ENCODE results near the gene CCR4. TPM values are rescaled to one million over a fixed set of nuclear protein-coding genes. Genes with fewer than 3 reads are reported as not detected.

Gene CCR4
- polyA plus RNA-seq, 1 donor from 2014 or later: not detected

GRCh38 chr3:32960404-32961170, 9.1 kb downstream of the CCR4 start:
- Histone ChIP-seq H3K4me2 (ENCODE audit: low read length) (no peak overlapping the region), H3K4me3 (ENCODE audit: low read length) (no peak overlapping the region), H3K9me3 (ENCODE audit: low read length) (peaks cover 1% of the 10 kb centered on the region), H3K9ac (ENCODE audit: low read length) (no peak overlapping the region), H3K27ac (ENCODE audit: low read length) (no peak overlapping the region), H3F3A (ENCODE audit: insufficient read depth, low read length, poor library complexity, severe bottlenecking) (no peaks in the 10 kb centered on the region), H4K20me1 (ENCODE audit: insufficient read depth) (no peaks in the 10 kb centered on the region), H3K27me3 (ENCODE audit: insufficient read depth, low read depth, low read length) (no peaks in the 10 kb centered on the region), H3K79me2 (replicated peaks; ENCODE audit: insufficient read depth, low read length) (no peaks in the 10 kb centered on the region), H3K36me3 (ENCODE audit: insufficient read depth, low read length) (no peaks in the 10 kb centered on the region), H3K9me2 (ENCODE audit: insufficient read depth, low read length) (no peaks in the 10 kb centered on the region), H2AFZ (ENCODE audit: low read depth, low read length) (no peak overlapping the region)
- TF ChIP-seq TAF1 (IDR thresholded peaks at IDR 0.05; ENCODE audit: low read depth) (no peak), RAD21 (conservative IDR thresholded peaks at IDR 0.05) (no peak), REST (IDR thresholded peaks at IDR 0.05; ENCODE audit: borderline replicate concordance) (no peak)

- H3K36me3 ChIP-seq (ENCODE audit: insufficient read depth, low read length): no peaks in the 10 kb centered on the region
- H3K4me2 ChIP-seq (ENCODE audit: low read length): no peak overlapping the region
- H3K4me3 ChIP-seq (ENCODE audit: low read length): no peak overlapping the region
These were observed 9.8 kb downstream of the CCR4 start for GRCh38 chr3:32961189-32961715.

More at GRCh38 chr3:32961189-32961715, 9.8 kb downstream of the CCR4 start:
- TF ChIP-seq EP300 (conservative IDR thresholded peaks at IDR 0.05; ENCODE audit: poor library complexity, severe bottlenecking) (no peak), SMC3 (conservative IDR thresholded peaks at IDR 0.05; ENCODE audit: poor library complexity) (no peak), REST (IDR thresholded peaks at IDR 0.05; ENCODE audit: borderline replicate concordance) (no peak), RAD21 (conservative IDR thresholded peaks at IDR 0.05) (no peak), EZH2 (IDR thresholded peaks at IDR 0.05; ENCODE audit: borderline replicate concordance, insufficient read depth, low read length, poor library complexity, severe bottlenecking) (no peak), MXI1 (conservative IDR thresholded peaks at IDR 0.05; ENCODE audit: poor library complexity, severe bottlenecking) (no peak), CTCF (IDR thresholded peaks at IDR 0.05; ENCODE audit: poor library complexity, severe bottlenecking) (no peak), POLR2AphosphoS5 (IDR thresholded peaks at IDR 0.05) (no peak), TAF1 (IDR thresholded peaks at IDR 0.05; ENCODE audit: low read depth) (no peak)
- Histone ChIP-seq H3K27ac (ENCODE audit: low read length) (no peak overlapping the region), H3K9me2 (ENCODE audit: insufficient read depth, low read length) (no peaks in the 10 kb centered on the region), H3K9ac (ENCODE audit: low read length) (no peak overlapping the region), H3F3A (ENCODE audit: insufficient read depth, low read length, poor library complexity, severe bottlenecking) (no peaks in the 10 kb centered on the region), H4K20me1 (ENCODE audit: insufficient read depth) (no peaks in the 10 kb centered on the region), H2AFZ (ENCODE audit: low read depth, low read length) (no peak overlapping the region), H3K79me2 (replicated peaks; ENCODE audit: insufficient read depth, low read length) (no peaks in the 10 kb centered on the region), H3K27me3 (ENCODE audit: insufficient read depth, low read depth, low read length) (no peaks in the 10 kb centered on the region), H3K9me3 (ENCODE audit: low read length) (peaks cover 4% of the 10 kb centered on the region)
